HG03558 (cell line): Measurements from ENCODE around the gene C12orf75.

Experiments used
- ATAC-seq: cut with Tn5 transposase; IDR thresholded peaks from one replicate; pipeline ENCODE4 v1.9.1; 2021; ENCODE audit warnings: moderate number of reproducible peaks; ENCODE audit not compliant: unreplicated experiment; ENCODE audit errors: extremely low read depth

Gene C12orf75

DNA sequence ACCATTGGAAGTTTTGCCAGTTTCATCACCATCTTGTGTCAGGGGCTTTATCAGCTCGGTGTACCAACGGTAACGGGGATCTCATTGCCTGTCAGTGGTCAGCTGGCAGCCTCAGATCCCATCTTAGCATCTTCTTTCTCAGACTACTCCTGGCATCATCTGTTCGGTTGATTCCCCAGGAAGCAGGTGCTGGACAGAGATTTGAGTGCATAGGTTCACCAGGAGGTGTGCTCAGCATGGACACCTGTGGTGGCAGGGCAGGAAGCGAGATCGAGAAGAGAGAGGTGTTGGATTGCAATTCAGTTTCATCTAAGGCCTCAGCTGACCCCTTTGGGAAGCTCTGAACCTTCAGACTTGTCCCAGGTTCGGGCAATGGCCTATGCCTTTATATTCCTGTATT, 76.0 kb downstream of the C12orf75 start:
- ATAC-seq, result no peak

DNA sequence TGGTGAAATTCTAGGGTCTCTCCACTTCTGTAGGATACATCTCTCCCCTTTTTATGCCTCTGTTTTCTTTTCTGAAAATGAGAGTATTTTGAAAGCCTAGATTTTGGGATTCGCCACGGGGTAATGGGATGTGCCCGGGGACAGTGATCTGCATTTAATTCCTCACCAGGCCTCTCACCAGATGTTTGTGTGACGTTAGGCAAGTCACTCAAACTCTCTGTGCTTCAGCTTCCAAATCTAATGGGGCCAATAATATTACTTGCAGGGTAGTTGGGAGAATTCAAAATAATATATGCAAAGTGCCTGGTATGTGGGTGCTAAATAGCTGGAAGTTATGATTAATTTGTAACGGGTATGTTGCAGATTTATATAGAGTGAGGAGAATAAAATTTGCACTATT, 78.8 kb downstream of the C12orf75 start:
- ATAC-seq, result no peak

DNA sequence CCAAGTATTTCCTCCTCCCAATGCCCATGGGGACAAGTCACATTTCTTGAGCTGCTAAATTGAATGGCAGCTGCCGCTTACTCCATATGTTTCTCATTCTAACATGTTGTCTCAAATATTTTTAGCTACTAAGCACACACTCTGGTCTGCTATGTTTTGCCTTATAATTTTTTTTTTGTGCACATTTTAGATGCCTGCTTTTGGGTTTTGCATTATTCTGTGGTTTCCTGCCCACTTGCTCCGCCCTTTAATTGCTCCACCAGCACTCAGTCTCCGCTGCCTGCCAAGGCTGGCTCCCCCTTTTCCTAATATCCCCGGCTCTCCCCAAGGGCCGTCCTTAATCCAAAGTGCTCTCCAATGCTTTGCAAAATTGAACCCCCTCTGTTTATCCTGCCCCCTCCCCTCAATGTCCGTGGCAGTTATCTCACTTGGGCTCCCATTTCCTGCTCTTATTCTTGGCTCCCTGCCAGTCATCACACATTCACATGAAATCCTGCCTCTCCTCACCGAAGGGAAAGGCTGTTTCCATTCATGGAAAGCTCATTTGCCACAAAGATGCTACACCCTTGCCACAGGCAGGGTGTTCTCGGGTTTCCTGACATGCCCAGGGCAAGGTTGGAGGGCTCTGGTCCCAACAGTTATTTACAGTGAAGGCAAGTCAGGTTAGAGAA, 79.4 kb downstream of the C12orf75 start:
- ATAC-seq, result no peak

DNA sequence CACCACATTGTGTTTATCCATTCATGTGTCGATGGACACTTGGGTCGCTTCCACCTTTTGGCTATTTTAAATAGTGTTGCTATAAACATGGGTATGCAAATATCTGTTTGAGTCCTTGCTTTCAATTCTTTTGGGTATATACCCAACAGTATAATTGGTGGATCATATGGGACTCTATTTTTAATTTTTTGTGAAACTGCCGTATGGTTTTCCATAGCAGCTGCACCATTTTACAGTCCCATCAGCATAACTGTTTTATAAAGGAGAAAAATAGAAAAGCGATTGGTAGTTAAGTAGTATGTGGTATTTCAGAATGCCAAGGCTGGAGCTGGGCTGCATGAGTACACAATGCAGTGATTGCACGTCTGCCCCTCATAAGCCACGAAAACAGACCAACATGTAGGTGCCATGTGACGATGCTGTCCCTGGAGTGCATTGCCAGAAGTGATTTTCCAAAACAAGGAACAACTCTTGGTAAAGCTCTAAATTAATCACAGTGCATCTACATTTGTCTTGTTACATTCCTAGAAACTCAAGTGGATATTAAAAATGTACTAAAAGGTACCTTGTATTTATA, 83.5 kb downstream of the C12orf75 start:
- no peak for ATAC-seq

DNA sequence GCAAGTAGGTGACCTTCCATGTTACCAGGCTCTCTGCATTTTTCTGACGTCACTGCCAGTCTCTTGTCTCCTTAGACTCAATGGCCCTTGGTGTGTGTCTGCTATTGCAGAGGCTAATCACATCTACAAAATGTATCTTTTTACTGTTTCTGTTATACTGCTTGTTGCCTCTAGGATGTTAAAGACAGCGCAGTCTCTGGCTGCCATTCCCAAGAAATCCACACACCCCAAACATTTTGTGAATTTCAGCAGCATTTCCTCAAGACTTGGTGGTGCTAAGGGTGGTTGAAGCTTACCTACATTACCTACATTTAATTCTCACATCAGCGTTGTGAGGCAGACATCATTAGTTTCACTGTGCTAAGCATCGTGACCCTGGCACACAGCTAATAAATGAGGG, 87.2 kb downstream of the C12orf75 start:
- ATAC-seq, result no peak

DNA sequence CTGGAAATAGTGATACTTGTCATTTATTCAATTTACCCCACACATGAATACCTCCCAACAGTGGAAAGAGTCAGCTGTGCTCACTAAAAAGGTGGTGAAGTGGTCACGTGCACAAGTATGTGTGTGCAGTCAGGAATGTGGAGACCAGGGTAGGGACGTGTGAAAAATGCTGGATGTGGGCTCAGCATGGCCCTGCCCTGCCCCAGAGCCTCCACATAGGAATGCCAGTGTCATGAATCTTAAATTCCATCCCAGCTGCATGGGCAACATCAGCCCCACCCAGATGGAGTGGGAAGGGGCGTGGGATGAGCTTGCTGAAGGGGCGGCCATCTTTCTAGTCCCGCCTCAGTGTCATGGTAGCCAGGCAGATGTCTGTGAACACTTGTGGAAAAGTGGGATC, 87.7 kb downstream of the C12orf75 start:
- no peak for ATAC-seq

DNA sequence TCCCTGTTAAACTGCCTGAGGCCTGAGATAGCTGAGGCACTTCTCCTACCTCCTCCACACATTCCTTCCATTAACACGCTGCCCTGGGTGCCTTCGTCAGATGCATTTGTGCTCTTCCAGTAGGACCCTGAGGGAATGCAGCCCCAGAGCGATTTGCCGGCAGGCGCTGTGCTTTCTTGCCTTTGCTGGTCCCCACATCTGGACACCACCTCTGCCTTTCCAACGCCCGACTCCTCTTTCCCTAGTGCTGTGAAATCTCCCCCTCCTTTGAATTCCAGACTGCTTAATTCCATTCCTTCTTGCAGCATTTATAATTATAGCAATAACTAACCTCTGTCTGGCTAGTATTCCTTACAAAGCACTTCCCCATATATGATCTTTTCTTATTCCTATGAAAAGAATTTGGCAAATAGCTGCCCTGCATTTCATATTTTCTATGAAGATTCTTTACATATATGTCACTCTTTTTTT, 88.4 kb downstream of the C12orf75 start:
- ATAC-seq, result no peak

DNA sequence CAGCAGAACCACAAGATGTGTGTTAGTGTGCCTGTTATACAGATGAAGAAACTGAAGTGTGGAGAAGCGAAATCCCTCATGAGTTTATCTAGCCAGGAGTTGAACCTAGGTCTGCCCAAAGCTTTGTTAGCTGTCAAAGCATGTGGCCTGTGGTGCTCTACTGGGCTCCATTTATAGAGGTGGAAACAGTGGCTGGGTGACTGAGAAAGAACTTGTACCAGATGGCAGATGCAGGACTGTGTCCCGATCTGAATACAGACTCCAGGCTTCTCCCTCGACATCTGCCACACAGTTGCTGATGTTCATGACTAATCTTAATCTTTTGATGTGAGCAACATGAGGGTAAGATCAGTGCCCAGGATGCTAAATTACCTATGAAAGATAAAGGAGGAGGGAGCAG, 89.1 kb downstream of the C12orf75 start:
- ATAC-seq, result no peak

DNA sequence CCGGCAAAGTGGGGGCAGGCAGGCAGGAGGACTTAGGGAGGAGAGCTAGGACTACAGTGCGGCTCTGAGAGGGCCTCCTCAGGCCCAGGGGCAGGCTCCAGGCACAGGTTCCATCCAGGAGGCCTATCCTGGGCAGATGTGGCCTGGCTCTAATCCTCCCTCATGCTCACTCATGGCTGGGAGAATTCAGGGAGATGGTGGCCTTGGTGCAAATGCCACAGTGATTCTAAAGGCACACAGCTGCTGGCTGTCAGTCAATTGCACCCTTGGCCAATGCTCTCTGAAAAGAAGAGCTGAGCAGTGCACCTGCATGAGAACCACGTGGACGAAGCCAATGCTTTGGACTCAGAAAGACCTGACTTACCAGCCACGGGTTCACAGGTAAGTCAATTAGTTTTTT, 89.6 kb downstream of the C12orf75 start:
- no peak for ATAC-seq

DNA sequence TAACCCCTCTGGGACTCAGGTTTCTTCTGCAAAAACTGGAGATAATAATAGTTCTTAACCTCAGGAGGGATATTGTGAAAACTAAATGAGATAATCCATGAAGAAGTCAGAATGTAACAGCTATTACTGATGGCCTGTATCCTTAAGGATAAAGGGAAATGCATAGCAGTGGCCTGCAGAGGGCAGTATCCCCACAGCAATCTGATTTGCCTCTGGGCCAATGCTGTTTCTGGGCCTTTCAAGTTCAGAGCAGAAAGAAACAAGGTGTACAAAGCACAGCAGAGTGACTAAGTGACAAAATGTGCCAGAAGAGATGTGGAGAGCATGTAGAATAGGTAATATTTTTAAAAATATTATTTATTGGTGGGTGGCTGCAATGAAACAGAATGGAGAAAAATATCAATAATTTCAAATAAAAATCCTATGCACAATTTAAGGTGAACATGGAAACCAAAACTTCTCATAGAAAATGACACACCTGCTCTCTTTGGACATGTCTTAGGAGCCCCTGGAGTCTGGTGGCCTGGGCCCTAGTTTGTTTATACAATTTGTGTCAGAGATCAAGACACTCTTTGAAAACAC, 90.3 kb downstream of the C12orf75 start:
- no peak for ATAC-seq
